ENCODE results near the gene TXNDC17.
"Not testable (repeated sequence)": the region's sequence is repeated elsewhere in the genome, so short reads cannot be mapped to it uniquely, and the experiment has no call there.

TXNDC17 gene

DNA sequence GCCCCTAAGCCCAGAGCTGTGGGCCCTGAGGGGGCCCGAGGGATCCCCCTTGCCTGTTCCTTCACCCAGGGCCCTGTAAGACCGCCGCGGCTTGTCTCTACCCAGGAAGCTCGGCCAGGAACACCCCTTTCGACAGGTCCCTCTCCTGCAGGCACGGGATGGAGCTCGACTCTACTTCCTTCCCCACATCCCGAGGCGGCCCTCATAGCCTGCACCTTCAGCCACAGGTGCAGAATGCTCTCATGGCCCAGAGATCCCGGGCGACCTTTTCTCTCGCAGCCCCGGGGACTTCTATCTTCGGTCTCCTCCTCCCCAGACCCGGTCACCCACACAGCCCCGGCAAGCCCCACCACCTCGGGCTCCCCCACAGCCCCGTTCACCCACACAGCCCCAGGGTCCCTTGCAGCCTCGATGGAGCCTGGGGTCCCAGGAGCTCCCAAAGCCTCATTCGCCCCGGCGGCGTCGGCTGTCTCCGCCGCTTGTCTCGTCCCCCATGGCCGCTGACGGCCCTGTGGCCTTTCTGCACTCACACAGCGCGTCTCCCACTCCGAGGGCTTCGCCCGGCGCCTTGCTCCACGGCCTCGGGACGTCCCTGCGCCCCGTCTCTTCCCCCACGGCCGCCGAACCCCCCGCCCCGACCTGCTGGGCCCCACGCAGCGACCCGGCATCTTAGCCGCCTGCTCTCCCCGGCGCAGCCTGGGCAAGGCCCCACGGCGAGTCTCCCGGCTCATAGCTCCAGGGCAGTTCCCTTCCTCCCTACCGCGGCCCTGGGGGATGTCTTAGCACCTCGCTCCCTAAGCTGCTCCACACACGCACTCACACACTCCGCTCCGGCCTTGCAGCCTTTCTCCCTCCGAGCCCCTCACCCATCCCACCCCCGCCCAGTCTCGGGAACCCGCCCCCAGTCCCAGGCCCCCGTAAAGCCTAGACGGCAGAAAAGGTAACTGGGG is 999 bp upstream of the TXNDC17 start:
- peak overlapping the region; percentile 60 for H2AFZ ChIP-seq (ENCODE audit: low read depth, low read length)
- H3K36me3 ChIP-seq (ENCODE audit: insufficient read depth, low read length): peaks cover 30% of the 10 kb centered on the region
- no peaks in the 10 kb centered on the region for H3K27me3 ChIP-seq (ENCODE audit: insufficient read depth, low read length)
- peaks cover 2% of the 10 kb centered on the region for H3K9me3 ChIP-seq (ENCODE audit: low read length)
- H3K4me3 ChIP-seq (ENCODE audit: low read length): peak overlapping the region; percentile 64
- H3K4me1 ChIP-seq (ENCODE audit: insufficient read depth, low read length): peaks cover 28% of the 10 kb centered on the region

DNA sequence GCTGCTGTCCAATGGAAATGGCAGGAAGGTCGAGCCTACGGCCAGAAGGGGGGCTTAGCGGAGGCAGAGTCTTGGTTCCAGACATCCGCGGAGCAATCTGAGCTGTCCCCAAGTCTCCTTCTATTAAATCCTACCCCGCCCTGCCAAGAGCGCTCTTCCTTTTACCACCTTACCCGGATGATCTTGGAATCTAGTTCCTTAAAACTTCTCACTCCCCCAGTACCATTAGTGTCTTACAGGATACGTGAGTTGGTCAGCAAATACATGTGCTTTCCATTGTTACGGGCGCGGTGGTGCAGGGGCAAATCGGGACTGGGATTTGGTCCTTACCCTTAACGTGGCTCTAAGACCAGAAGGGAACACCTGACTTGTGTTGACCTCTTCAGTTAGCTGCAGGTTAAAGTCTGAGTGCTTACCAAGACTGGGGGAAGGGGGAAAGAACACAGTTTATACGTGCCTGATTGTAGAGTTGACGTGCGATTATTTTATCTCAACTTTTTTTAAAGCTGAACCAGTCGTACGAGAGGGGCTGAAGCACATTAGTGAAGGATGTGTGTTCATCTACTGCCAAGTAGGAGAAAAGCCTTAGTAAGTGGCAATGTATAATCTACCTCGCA is 495 bp downstream of the TXNDC17 start:
- H2AFZ ChIP-seq (ENCODE audit: low read depth, low read length): peak overlapping the region; percentile 60
- H3K4me3 ChIP-seq (ENCODE audit: low read length): peak overlapping the region; percentile 64
- H3K4me1 ChIP-seq (ENCODE audit: insufficient read depth, low read length): peaks cover 28% of the 10 kb centered on the region
- no peaks in the 10 kb centered on the region for H3K27me3 ChIP-seq (ENCODE audit: insufficient read depth, low read length)
- H3K9me3 ChIP-seq (ENCODE audit: low read length): no peaks in the 10 kb centered on the region
- peaks cover 35% of the 10 kb centered on the region for H3K36me3 ChIP-seq (ENCODE audit: insufficient read depth, low read length)

GRCh38 chr17:6642592-6642991 is 1.7 kb downstream of the TXNDC17 start:
- peaks cover 37% of the 10 kb centered on the region for H3K36me3 ChIP-seq (ENCODE audit: insufficient read depth, low read length)
- no peaks in the 10 kb centered on the region for H3K9me3 ChIP-seq (ENCODE audit: low read length)
- H3K4me1 ChIP-seq (ENCODE audit: insufficient read depth, low read length): peaks cover 28% of the 10 kb centered on the region
- no peaks in the 10 kb centered on the region for H3K27me3 ChIP-seq (ENCODE audit: insufficient read depth, low read length)
- peak overlapping the region; percentile 64 for H3K4me3 ChIP-seq (ENCODE audit: low read length)
- no peak overlapping the region for H2AFZ ChIP-seq (ENCODE audit: low read depth, low read length)

GRCh38 chr17:6643451-6644125 is 2.7 kb downstream of the TXNDC17 start:
- Histone ChIP-seq H3K4me1 (ENCODE audit: insufficient read depth, low read length) (peaks cover 25% of the 10 kb centered on the region), H3K36me3 (ENCODE audit: insufficient read depth, low read length) (peaks cover 44% of the 10 kb centered on the region), H3K27me3 (ENCODE audit: insufficient read depth, low read length) (no peaks in the 10 kb centered on the region), H3K4me3 (ENCODE audit: low read length) (no peak overlapping the region), H3K9me3 (ENCODE audit: low read length) (no peaks in the 10 kb centered on the region), H2AFZ (ENCODE audit: low read depth, low read length) (no peak overlapping the region)

- Histone ChIP-seq H3K4me1 (ENCODE audit: insufficient read depth, low read length) (peaks cover 12% of the 10 kb centered on the region), H3K4me3 (ENCODE audit: low read length) (no peak overlapping the region), H3K36me3 (ENCODE audit: insufficient read depth, low read length) (peaks cover 45% of the 10 kb centered on the region), H2AFZ (ENCODE audit: low read depth, low read length) (no peak overlapping the region), H3K9me3 (ENCODE audit: low read length) (no peaks in the 10 kb centered on the region), H3K27me3 (ENCODE audit: insufficient read depth, low read length) (no peaks in the 10 kb centered on the region)
Observed at GRCh38 chr17:6648181-6648580, 7.3 kb downstream of the TXNDC17 start.

GRCh38 chr17:6651354-6651918 is 10.6 kb downstream of the TXNDC17 start, which contains the start of the genes C17orf100 and MED31:
TSS of gene C17orf100 (plus strand) at chr17:6651762. CDS start at chr17:6651914, 152 bp downstream.
TSS of gene MED31 (minus strand) at chr17:6651605. CDS start at chr17:6651528, 77 bp downstream.
- Histone ChIP-seq H3K4me1 (ENCODE audit: insufficient read depth, low read length) (peaks cover 31% of the 10 kb centered on the region), H3K36me3 (ENCODE audit: insufficient read depth, low read length) (peaks cover 18% of the 10 kb centered on the region), H3K9me3 (ENCODE audit: low read length) (no peaks in the 10 kb centered on the region), H2AFZ (ENCODE audit: low read depth, low read length) (peak within 1 kb of the TSS; percentile 54), H3K27me3 (ENCODE audit: insufficient read depth, low read length) (peaks cover 14% of the 10 kb centered on the region), H3K4me3 (ENCODE audit: low read length) (peak within 1 kb of the TSS; percentile 78)

GRCh38 chr17:6651919-6652452 is 11.1 kb downstream of the TXNDC17 start:
- H3K4me3 ChIP-seq (ENCODE audit: low read length): peak overlapping the region; percentile 78
- peaks cover 31% of the 10 kb centered on the region for H3K4me1 ChIP-seq (ENCODE audit: insufficient read depth, low read length)
- H3K9me3 ChIP-seq (ENCODE audit: low read length): no peaks in the 10 kb centered on the region
- H3K36me3 ChIP-seq (ENCODE audit: insufficient read depth, low read length): peaks cover 18% of the 10 kb centered on the region
- H3K27me3 ChIP-seq (ENCODE audit: insufficient read depth, low read length): peaks cover 14% of the 10 kb centered on the region
- H2AFZ ChIP-seq (ENCODE audit: low read depth, low read length): peak overlapping the region; percentile 54

- Histone ChIP-seq H3K36me3 (ENCODE audit: insufficient read depth, low read length) (no peaks in the 10 kb centered on the region), H2AFZ (ENCODE audit: low read depth, low read length) (peak overlapping the region; percentile 8), H3K27me3 (ENCODE audit: insufficient read depth, low read length) (peaks cover 30% of the 10 kb centered on the region), H3K4me1 (ENCODE audit: insufficient read depth, low read length) (peaks cover 28% of the 10 kb centered on the region), H3K9me3 (ENCODE audit: low read length) (peaks cover 2% of the 10 kb centered on the region), H3K4me3 (ENCODE audit: low read length) (peak overlapping the region; percentile 33)
Observed at GRCh38 chr17:6654841-6655731, 14.2 kb downstream of the TXNDC17 start.

- not testable (repeated sequence) for H3K36me3 ChIP-seq (ENCODE audit: insufficient read depth, low read length); H3K9me3 ChIP-seq (ENCODE audit: low read length); H2AFZ ChIP-seq (ENCODE audit: low read depth, low read length); H3K4me3 ChIP-seq (ENCODE audit: low read length)
- H3K27me3 ChIP-seq (ENCODE audit: insufficient read depth, low read length): peaks cover 37% of the 10 kb centered on the region
- peaks cover 23% of the 10 kb centered on the region for H3K4me1 ChIP-seq (ENCODE audit: insufficient read depth, low read length)
Observed at GRCh38 chr17:6655732-6656361, 15.0 kb downstream of the TXNDC17 start.

DNA sequence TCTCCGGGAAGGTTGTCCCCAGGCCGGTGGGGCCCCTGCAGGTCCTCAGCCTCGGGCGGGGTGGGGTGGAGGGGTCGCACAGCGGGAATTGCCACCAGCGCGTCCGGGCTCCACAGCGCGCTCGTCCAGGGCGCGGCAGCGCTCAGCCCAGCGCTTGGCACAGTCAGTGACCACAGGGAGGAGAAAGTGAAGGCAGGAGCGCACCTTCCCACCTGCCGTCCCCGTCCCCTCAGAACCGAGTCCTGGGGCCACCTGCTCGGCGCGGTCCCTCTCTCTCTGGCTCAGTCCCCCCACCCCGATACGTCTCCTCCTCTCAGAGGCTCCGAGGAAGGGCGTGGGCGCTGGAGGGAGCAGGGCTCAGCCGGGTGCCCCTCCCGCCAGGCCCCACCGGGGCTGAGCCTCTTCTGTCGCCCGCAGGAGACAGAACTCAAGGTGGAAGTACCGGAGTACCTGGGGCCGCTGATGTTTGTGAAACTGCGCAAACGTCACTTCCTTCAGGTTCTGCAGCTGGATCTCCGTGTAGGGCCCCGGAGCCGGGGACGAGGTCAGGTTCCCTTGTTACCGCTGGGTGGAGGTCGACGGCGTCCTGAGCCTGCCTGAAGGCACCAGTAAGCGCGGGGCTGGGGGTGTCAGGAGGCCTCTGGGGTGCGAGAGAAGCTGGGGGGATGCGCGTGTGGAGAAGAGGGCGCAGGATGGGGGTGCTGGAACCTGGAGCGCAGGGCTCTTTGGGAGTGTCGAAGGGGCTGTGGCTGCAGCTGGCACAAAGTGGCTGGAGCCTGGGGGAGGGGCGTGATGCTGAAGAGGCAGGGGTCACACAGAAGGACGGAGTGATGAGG is 16.2 kb downstream of the TXNDC17 start:
- H3K36me3 ChIP-seq (ENCODE audit: insufficient read depth, low read length); H3K9me3 ChIP-seq (ENCODE audit: low read length); H2AFZ ChIP-seq (ENCODE audit: low read depth, low read length): not testable (repeated sequence)
- Histone ChIP-seq H3K27me3 (ENCODE audit: insufficient read depth, low read length) (peaks cover 44% of the 10 kb centered on the region), H3K4me1 (ENCODE audit: insufficient read depth, low read length) (peaks cover 23% of the 10 kb centered on the region), H3K4me3 (ENCODE audit: low read length) (peak overlapping the region; percentile 11)

Data from neuron (in vitro differentiated cells).